Stimulated activated CD4-positive, alpha-beta T cell treated with anti-CD3 and anti-CD28 coated beads, TNF-alpha, amount 100 ng/mL, for 48 hours (primary cell): ENCODE data around the gene RNU1-1.
A peak's percentile ranks its signal among the peaks of the same experiment; 100 is the strongest.
"Not testable (repeated sequence)": the region's sequence is repeated elsewhere in the genome, so short reads cannot be mapped to it uniquely, and the experiment has no call there.

ENCODE experiments used
- DNase-seq, 3 donors: peaks; one replicate each; pipeline ENCODE4 v3.0.0-alpha.2; 2020; ENCODE audit warnings: low read depth in 3 of 3

RNU1-1 gene

GRCh38 chr1:16514107-16515055, at the start of gene RNU1-1:
Gene RNU1-1 (minus strand): TSS chr1:16514285.
- DNase-seq = peak; percentile 41 to 63 (median 43)

- DNase-seq = not testable (repeated sequence)
These were observed 47.0 kb upstream of the RNU1-1 start for GRCh38 chr1:16561035-16561434.

GRCh38 chr1:16560498-16560897, 46.4 kb upstream of the RNU1-1 start:
- DNase-seq = not testable (repeated sequence)

- not testable (repeated sequence) for DNase-seq
These were observed 45.6 kb upstream of the RNU1-1 start for GRCh38 chr1:16559688-16560087.

GRCh38 chr1:16557034-16557433, 42.9 kb upstream of the RNU1-1 start:
- DNase-seq = not testable (repeated sequence)

- not testable (repeated sequence) for DNase-seq
These were observed 39.2 kb upstream of the RNU1-1 start for GRCh38 chr1:16553244-16553643.

- DNase-seq = not testable (repeated sequence)
These were observed 36.3 kb upstream of the RNU1-1 start for GRCh38 chr1:16550212-16550918.

- not testable (repeated sequence) for DNase-seq
These were observed 35.5 kb upstream of the RNU1-1 start for GRCh38 chr1:16549545-16549944.

GRCh38 chr1:16547502-16548241, 33.6 kb upstream of the RNU1-1 start:
- DNase-seq = not testable (repeated sequence)

- peak in 2 of 3 donors; percentile 9 to 20 for DNase-seq
These were observed 31.6 kb upstream of the RNU1-1 start for GRCh38 chr1:16545682-16546095.

GRCh38 chr1:16540421-16540893, 26.4 kb upstream of the RNU1-1 start:
- not testable (repeated sequence) for DNase-seq

- not testable (repeated sequence) for DNase-seq
These were observed 23.4 kb upstream of the RNU1-1 start for GRCh38 chr1:16537528-16537927.

GRCh38 chr1:16536796-16537195, 22.7 kb upstream of the RNU1-1 start:
- not testable (repeated sequence) for DNase-seq

GRCh38 chr1:16535898-16536297, 21.8 kb upstream of the RNU1-1 start:
- not testable (repeated sequence) for DNase-seq

GRCh38 chr1:16535487-16535886, 21.4 kb upstream of the RNU1-1 start:
- DNase-seq = not testable (repeated sequence)

GRCh38 chr1:16534829-16535456, 20.9 kb upstream of the RNU1-1 start:
- peak in 2 of 3 donors; percentile 35 to 37 for DNase-seq

- DNase-seq = not testable (repeated sequence)
These were observed 20.2 kb upstream of the RNU1-1 start for GRCh38 chr1:16534239-16534828.

GRCh38 chr1:16532235-16532991, 18.3 kb upstream of the RNU1-1 start:
- not testable (repeated sequence) for DNase-seq

GRCh38 chr1:16528338-16528737, 14.3 kb upstream of the RNU1-1 start:
- DNase-seq = not testable (repeated sequence)

GRCh38 chr1:16525769-16526168, 11.7 kb upstream of the RNU1-1 start:
- not testable (repeated sequence) for DNase-seq
